NCI-H2081 treated with DMSO at 0.1 percent for 48 hours (cell line): Measurements from ENCODE around the gene RALBP1.
"Not testable (repeated sequence)": the region's sequence is repeated elsewhere in the genome, so short reads cannot be mapped to it uniquely, and the experiment has no call there.

Experiments
- DNase-seq: peaks from one replicate; lab custom pipeline; 2025; lab: John Stamatoyannopoulos, UW

The RALBP1 gene

DNA sequence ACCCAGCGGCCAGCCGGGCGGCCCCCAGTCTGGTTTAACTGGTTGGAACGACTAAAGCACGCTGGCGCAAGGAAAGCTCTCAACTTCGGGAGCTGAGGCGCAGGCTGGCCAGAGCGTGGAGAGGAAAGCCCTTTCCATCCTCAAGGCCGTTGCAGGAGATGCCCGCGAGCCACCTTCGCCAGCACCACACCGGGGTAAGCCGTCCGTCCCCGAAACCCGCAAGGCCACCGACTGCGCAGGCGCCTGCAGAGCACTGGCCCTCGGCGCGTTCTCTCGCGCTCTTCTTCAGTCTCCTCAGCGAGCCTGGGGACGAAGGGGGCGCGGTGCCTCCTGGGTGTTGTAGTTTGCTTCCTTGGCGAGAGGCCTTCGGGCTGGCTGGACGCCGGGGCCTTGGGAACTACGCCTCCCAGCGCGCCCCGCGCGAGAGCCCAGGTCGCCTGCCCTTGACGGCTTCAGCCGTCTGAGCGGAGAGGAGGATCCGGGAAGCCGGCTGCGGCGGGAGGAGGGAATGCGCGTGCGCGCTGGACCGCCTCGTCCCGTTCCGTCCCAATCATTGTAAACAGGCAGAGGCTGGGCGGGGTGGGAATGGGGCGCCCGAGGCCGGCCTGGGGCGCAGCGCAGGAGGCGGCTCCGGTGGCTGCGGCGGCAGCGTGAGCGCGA is at the start of gene RALBP1:
Gene RALBP1 (plus strand): TSS at position 531 of the 660 bp plus-strand sequence. CDS start 37,533 bp downstream, outside the sequence.
- DNase-seq = peak; percentile 98

DNA sequence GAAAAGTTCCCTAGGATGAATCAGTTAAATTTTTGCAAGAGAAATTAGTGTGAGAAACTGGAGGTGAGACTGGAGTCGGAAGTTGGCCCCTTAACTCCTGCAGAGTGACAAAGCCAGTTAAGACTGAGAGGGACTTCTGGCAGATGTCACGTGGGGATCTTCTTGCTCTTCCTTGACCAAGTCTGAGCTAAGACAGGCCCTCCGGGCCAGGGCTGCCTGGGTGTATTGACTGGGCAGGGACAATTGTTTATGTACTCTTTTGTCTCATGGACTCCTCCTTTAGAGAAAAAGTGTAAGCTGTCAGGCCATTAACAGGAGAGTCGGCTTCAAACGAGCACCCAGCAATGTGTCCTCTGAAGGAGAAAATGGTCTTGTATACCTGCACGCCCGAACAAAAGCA is 48.6 kb upstream of the RALBP1 start:
- DNase-seq = no peak

DNA sequence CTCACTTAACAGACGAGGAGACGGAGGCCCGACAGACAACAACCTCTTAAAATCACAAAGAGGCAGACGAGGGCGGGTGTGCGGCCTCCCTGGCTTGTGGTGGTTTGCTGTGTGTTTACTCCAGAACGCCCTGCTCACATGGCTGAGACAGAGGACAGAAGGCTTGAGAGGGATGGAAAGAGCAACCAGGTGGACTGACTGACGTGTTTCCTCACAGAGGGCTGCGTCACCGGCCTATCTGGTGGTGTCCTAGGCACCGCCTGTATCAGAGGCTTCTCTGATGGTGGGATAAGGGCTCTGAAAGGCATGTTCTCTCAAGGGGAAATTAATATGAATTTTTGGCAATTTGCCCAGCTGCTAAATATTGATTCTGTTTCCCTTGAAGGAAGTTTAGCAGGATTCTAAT is 47.0 kb upstream of the RALBP1 start:
- no peak for DNase-seq

DNA sequence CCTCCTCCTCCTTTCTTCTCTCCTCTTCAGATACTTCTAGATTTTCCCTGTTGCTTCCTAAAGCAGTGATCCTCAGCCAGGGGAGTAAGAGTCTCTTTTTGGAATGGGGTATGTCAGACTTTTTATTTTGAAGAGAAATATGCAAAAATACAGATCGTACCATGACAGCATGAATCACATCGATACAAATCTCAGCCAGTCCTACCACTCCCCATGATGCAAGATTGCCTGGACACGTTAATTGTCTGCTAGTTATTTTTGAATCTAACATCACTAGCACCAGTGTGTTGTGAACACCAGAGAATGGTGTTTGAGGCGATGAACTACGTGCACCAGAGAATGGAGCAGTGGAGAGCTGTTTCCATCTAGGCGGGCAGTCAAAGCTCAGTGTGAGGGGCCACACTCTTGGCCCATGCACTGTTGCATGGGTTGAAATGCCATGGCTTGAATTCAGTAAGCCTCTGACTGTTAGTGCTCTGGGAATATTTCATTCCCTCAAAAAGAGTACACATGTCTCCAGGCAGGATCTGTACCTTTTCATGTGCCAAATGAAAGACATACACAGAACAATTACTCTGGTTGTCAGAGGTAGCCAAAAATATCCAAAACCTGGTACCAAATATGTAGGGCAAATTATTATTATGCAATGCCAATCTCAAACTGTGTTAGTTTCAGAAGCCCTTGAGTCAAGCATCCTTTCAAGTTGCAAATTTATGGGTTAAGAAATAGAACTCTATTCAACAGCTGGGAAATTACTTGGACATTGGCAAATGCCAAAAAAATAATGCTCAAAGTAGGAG is 46.3 kb upstream of the RALBP1 start:
- no peak for DNase-seq

DNA sequence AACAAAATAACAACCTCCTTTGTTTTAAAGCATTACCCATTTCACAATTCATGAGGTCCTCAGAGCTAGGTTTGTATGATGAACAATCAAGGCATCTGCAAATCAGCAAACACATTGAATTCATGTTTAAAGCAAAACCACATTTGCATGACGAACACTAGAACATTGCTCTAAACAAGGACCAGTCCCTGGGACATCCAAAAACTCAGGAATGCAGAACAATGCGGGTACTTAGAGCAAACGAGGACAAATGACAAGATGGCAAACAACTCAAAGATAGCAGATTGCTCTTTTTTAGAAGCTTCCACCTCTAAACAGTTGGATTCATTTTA is 45.7 kb upstream of the RALBP1 start:
- no peak for DNase-seq

DNA sequence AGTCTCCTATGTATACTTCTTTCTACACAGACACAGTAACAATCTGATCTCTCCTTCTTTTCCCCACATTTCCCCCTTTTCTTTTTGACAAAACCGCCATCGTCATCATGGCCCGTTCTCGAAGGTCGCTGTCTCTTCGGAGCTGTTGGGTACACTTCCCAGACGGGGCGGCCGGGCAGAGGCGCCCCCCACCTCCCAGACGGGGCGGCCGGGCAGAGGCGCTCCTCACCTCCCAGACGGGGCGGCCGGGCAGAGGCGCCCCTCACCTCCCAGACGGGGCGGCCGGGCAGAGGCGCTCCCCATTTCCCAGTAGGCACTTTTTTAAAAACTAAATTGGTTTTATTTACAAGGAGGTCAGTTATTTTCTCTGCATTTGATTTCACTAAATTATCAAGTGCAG is 45.0 kb upstream of the RALBP1 start:
- not testable (repeated sequence) for DNase-seq

DNA sequence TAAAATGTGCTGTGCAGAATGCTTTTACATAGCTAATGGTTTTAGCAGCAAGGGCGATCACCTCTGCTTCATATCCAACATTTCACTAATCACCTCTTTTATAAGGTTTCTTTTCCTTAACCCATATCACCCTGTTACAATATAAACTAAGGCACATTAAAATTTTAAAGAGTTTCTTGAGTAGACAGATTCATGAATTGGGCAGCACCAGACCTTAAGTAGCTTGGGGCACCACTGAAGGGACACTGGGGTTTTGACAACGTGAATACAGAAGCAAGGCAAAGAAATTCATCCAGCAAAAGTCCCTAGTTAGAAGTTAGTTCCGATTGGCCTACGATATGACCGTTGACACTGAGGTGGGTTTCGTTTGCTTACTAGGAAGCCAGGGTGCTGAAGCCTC is 44.0 kb upstream of the RALBP1 start:
- DNase-seq = no peak

DNA sequence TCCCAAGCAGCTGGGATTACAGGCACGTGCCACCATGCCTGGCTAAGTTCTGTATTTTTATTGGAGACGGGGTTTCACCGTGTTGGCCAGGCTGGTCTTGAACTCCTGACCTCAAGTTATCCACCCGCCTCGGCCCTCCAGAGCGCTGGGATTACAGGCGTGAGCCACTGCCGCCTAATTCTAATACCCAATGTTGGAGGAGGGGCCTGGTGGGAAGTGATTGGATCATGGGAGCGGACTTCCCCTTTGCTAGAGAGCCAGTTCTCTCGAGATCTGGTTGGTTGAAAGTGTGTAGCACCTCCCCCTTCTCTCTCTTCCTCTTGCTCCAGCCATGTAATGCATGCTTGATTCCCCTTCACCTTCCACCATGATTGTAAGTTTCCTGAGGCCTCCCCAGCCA is 42.2 kb upstream of the RALBP1 start:
- not testable (repeated sequence) for DNase-seq

DNA sequence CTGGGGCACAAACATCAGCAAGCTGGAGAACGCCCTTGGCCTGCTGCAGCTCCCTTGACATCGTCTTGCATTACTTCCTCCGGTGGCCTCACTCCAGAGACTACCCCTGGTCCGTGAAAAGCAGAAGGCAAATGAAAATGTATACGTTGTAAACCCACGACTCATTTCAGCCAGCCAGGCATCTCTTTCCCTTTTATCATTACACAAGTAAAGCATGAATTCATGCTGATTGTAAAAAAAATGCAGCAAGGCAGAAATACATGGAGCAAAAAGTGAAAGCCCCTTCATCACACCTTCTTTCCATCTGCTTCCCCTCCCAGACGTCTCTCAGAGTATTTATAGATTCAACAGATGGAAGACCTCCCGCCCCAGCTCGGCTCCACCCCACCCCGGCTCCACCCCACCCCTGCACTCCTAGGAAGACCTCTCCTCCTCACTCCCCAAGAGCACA is 41.6 kb upstream of the RALBP1 start:
- DNase-seq = no peak

DNA sequence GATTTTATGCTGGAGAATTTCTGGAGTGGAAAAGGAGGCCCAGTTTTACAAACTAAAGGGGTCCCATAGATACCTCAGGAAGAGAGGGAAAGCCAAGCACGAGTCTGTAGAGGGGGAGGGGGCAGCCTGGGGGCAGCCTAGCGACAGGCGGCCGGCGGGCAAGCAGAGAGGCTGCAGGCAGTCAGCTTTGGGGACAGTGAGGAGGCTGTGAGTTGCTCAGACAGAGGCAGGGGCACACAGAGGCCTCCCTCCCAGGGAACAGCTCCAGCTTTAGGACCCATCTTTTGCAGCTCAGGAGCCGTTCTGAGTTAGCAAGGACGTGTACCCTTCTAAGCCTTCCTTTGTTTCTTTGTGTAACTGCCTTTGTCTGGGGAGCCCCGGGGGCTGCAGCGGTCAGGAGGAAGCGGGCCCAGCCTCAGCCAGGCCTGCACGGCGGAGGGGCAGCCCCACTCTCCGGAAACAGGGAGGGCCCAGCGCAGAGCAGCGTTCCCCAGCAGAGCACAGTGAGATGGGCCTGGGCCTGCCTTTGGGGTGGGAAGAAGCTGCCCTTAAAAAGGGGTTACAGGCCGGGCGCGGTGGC is 41.1 kb upstream of the RALBP1 start:
- DNase-seq = no peak

DNA sequence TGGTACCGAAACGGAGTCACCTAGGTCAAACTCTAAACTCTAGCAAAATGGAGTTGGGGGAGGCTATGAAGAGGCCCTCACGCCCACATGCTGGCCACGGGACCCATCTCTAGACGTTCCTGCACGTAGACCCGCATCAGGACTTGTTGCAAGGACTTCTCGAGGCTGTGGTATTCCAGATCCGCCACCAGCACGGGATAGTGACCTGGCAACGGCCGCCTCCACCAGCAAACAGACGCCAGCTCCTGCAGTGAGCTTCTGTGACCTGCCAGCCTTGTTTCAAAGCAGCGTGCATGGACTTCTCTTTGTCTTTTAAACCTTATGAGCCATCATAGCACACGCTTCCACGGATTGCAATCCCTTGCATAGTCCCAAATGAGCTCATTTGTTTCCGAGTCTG is 40.3 kb upstream of the RALBP1 start:
- DNase-seq = no peak

DNA sequence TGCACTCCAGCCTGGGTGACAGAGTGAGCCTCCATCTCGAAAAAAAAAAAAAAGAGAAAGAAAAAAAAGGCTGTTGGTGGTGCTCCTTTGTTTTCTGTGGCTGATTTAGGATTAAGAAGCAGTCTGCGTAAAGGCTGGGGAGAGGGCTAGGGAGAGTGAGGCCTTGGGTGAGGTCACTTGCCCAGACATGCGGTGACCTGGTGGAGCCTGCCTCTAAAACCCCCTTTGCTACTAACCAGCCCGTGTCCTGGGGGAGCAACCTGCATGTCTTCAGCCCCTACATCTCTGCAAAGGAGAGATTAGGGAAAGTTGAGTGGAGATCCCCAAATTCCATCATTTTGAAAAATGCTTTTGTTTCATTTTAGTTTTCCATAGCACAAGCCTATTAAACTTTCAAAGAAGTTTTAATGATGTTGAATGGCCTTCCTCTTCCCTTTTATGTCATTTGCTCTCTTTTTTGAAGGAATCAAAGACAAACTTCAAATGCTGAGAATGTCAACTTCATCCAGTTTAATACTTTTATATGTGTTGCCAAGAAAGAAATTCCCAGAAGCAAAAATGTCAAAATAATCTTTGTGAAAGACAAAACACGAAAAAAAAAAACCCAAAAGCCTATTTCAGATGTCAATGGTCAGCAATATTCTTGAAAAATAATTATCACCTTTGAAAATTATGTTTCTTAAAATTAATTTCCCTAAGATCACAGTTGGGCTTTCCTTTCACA is 38.9 kb upstream of the RALBP1 start:
- DNase-seq = no peak

DNA sequence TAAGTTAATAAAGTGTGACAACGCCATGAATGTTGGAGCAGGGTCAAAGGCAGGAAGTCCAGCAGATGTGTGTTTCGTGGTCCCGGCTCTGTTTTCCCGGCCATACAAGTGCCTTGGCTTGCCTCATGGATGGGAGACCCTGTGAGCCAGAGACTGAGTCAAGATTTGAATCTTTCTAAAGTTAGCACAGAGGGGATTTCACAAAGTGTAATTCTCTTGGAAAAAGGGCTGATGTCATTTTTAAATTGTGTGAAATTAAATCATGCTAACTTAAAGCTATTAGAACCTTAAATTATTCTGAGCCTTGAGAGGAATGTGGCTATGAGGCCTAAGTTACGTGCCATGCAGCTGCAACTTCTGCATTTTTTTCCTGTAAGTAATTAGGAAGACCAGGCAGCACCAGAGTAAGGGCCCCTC is 38.3 kb upstream of the RALBP1 start:
- no peak for DNase-seq

DNA sequence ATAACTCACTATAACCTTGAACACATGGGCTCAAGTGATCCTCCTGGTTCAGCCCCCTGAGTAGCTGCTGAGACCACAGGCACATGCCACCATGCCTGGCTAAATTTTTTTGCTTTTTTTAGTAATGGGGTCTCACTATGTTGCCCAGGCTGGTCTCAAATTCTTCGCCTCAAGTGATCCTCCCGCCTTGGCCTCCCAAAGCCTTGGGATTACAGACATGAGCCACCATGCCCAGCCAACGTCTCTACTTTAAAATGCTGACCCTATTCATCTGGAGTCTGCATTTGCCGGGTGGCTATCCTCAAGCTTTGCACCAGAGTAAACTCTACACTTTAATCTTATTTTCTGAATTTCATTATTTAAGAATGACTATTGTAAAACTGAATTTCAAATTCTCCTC is 37.6 kb upstream of the RALBP1 start:
- DNase-seq = no peak

DNA sequence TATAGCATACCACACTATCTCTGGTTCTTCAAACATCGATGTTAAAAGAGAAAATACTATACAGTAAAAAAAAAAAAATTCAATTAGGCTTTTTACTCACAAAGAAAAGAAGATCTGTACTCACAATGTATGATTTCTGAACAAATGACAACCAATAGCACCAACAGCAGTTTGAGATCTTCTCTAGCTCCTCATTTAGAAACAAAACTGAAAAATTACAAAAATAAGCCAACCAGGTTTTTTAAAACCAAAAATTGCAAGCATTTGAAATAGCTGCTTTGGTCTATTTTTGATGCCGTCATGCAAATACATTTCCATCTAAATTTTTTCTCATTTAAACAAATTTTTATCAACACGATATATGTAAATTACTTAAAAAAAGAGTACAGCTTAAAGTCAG is 34.3 kb upstream of the RALBP1 start:
- no peak for DNase-seq

DNA sequence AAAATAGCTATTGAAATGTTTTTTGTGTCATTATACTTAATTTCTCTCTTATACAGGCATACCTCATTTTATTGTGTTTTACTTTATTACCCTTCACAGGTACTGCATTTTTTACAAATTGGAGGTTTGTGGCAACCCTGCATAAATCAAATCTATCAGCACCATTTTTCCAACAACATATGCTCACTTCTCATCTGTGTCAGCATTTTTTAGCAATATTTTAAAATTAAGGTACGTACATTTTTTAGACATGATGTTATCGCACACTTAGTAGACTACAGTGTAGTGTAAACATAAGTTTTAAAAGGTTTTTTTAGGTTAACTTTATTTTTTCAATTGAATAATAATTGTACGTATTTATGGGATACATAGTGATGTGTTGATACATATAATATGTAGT is 30.8 kb upstream of the RALBP1 start:
- DNase-seq = no peak

DNA sequence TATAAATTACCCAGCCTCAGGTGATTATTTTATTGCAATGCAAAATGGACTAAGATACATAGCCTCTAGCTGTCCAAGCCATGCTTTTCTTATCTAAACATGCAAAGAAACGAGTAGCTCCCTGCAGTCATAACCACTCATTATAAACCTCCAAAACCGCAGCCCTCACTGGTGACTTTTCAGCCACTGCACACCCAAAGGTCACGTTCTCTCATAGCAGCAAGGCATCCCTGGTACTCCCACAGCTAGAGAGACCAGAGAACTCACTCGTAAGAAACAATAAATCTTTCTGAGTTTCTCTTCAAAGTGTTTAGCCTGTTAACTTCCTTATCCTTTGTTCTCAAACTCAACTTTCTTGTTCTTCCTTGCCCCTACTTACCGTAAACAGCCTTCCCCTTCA is 28.5 kb upstream of the RALBP1 start:
- no peak for DNase-seq

DNA sequence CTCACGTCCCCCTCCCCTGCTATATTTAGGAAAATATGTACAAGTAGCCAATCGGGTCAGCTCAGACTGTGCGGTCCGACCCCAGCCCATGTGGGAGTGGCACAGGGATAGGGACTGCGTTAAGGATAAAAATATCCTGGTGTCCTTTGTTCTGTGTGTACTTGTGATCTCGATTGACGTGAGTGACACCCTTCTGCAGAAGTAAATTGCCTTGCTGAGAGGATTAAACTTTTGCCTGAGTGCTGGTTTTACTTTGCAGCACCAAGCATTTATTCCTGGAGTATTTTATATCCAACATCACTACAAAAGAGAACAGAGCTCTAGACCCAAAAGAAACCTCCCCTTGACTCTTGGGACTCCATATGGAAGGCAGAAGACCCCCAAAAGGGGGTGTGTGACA is 28.0 kb upstream of the RALBP1 start:
- DNase-seq = no peak

DNA sequence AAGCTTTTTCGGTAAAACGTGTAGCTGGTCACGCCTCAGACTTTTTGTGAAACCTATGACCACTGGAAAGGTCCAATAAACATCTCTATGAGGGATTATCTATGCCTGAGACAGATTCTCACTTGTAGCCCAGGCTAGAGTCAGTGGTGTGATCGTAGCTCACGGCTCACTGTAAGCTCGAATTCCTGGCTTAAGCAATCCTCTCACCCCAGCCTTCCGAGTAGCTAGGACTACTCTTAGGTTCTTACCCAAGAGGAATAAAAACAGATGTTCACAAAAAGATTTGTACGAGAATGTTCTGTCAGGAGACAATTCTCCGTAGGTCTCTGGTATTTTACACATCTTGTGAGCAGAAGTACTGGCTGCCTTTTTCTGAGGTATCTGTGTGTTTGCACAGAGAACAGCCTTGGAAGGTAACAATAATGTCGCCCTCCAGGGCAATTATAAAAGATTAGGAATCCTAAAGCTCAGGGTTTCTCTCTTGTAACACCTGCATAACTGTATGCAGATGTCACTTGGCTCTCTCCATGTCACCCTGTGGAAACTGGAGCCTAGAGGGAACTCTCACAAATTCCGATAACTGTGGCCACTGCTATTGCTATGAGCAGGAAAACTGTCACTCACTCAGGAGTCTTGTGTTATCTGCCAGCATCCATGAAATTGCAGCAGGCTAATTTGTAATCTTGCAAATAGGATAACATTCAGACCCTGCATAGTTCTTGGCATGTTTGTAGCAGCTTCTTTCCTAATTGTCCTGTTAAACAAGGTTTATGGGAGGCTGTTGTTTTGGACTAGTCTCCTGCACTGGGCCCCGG is 25.5 kb upstream of the RALBP1 start:
- no peak for DNase-seq

DNA sequence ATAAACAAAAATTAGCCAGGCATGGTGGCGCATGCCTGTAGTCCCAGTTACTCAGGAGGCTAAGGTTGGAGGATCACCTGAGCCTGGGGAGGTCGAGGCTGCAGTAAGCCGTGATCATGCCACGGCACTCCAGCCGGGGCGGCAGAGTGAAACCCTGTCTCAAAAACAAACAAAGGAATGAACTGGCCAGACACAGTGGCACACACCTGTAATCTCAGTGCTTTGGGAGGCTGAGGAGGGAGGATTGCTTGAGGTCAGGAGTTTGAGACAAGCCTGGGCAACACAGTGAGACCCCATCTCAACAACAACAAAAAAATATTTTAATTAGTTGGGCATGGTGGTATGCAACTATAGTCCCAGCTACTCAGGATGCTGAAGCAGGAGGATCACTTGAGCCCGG is 24.4 kb upstream of the RALBP1 start:
- DNase-seq = not testable (repeated sequence)

DNA sequence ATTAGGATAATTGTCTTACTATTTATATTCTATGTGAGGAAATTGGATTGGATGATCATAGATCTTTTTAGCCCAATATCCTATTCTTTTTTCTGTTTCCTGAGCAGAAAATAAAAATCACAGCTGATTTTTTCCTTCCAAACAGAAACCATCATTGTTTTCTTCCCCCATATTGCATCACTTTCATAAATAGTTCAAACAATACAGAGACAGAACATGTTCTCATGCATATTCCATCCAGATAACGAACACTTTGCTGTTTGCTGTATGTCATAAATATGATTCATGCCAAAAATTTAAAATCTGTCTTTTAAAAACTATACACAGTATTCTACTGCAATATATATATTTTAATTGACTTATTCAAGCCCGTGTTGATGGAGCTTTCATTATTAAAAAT is 22.0 kb upstream of the RALBP1 start:
- DNase-seq = no peak
